CD8-positive, alpha-beta memory T cell (primary cell): ENCODE measurements around the gene SEMA3A. TPM values are rescaled to one million over a fixed set of nuclear protein-coding genes. Genes with fewer than 3 reads are reported as not detected.

ENCODE experiments used
- CTCF ChIA-PET: fragments of 350-600 bp; sonication (Branson Sonifier 250); formaldehyde crosslinking; loops from one replicate; lab custom pipeline; 2021; ENCODE audit warnings: antibody characterized with exemption; lab: Charles Lee
- POLR2A ChIA-PET: fragments of 350-600 bp; sonication (Branson Sonifier 250); formaldehyde crosslinking; loops from one replicate; lab custom pipeline; 2021; ENCODE audit warnings: antibody characterized with exemption; lab: Charles Lee
- DNase-seq, 5 donors: peaks; one replicate each; pipeline versions ENCODE4 v3.0.0 to v3.0.0-alpha.2; 2020 to 2022; ENCODE audit warnings: mixed read lengths in 1 of 5
- H3K27ac ChIP-seq: one replicate; pipeline ENCODE4 v1.7.0; 2013; ENCODE audit warnings: low read depth, mild to moderate bottlenecking, low read length, moderate library complexity
- H3K27me3 ChIP-seq: 2 replicates; pipeline ENCODE4 v1.7.0; 2013; ENCODE audit warnings: low read length, mild to moderate bottlenecking; ENCODE audit not compliant: insufficient read depth, poor library complexity, severe bottlenecking
- H3K36me3 ChIP-seq: 2 replicates; pipeline ENCODE4 v1.7.0; 2013; ENCODE audit warnings: mild to moderate bottlenecking, low read length, moderate library complexity; ENCODE audit not compliant: insufficient read depth
- H3K4me1 ChIP-seq: 2 replicates; pipeline ENCODE4 v1.7.0; 2013; ENCODE audit warnings: mild to moderate bottlenecking, low read length, moderate library complexity; ENCODE audit not compliant: insufficient read depth
- H3K4me3 ChIP-seq: 2 replicates; pipeline ENCODE4 v1.7.0; 2013; ENCODE audit warnings: mild to moderate bottlenecking, low read length
- H3K9me3 ChIP-seq: 2 replicates; pipeline ENCODE4 v1.7.0; 2013; ENCODE audit warnings: mild to moderate bottlenecking, low read length
- H3K27ac Mint-ChIP-seq, 8 donors: one replicate each; pipeline ENCODE4 v1.8.0; 2020 to 2021; ENCODE audit warnings: mixed read lengths in 8 of 8, mild to moderate bottlenecking in 6 of 8, inconsistent platforms in 3 of 8, moderate library complexity in 3 of 8
- H3K27me3 Mint-ChIP-seq, 2 donors: one replicate each; pipeline ENCODE4 v1.8.0; 2020 to 2021; ENCODE audit warnings: mixed read lengths in 2 of 2, mild to moderate bottlenecking in 1 of 2, moderate library complexity in 1 of 2
- H3K36me3 Mint-ChIP-seq, 3 donors: one replicate each; pipeline ENCODE4 v1.8.0; 2020 to 2021; ENCODE audit warnings: mixed read lengths in 3 of 3, inconsistent platforms in 1 of 3, mild to moderate bottlenecking in 1 of 3
- H3K4me1 Mint-ChIP-seq, 3 donors: one replicate each; pipeline ENCODE4 v1.8.0; 2020 to 2021; ENCODE audit warnings: mixed read lengths in 3 of 3, inconsistent platforms in 1 of 3, mild to moderate bottlenecking in 1 of 3
- H3K4me3 Mint-ChIP-seq, 7 donors: one replicate each; pipeline ENCODE4 v1.8.0; 2020 to 2021; ENCODE audit warnings: mixed read lengths in 7 of 7, mild to moderate bottlenecking in 6 of 7, moderate library complexity in 4 of 7, inconsistent platforms in 2 of 7
- H3K9me3 Mint-ChIP-seq, 5 donors: one replicate each; pipeline ENCODE4 v1.8.0; 2020 to 2022; ENCODE audit warnings: mixed read lengths in 5 of 5, mild to moderate bottlenecking in 3 of 5, moderate library complexity in 2 of 5, inconsistent platforms in 1 of 5
- polyA plus RNA-seq: library from polyadenylated mRNA; unstranded; fragments of 300-500 nt; fragmentation: Illumina TruSeq; gene quantifications from one replicate; pipeline ENCODE4 v1.2.3, GENCODE V29; 2021
- total RNA-seq, 2 experiments: library from RNA; stranded (reverse); gene quantifications; one replicate each; pipeline ENCODE4 v1.2.3, GENCODE V29; 2021

The SEMA3A gene
- total and polyA plus RNA-seq, 3 experiments from 2014 or later = not detected

DNA sequence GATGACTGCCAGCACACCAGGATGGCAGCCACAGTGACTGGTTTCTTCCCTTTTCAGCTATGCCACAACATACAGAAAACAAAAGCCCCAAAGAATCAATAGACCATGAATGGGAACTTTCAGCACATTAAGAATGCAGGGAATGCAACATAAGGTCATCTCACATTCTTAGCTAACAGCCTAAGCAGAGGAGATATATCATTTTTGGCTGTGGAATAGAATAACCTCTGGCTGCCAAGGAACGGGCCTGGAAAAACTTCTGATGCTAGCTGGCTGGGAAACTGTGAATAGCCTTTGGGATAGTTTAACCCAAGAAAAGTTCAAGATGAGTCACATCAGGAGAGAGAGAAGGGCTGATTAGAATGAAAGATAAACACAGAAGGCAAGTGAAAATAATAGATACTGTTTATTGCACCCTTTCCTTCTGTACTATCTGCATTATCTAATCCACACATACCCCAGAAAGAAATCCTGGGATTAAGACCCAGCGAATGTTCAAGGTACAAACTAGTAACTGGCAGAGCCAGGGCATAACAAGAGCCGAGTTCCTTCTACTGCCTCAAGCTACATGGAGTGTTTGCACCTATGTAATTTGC is 169.2 kb downstream of the SEMA3A start:
- Histone ChIP-seq H3K9me3 (no peaks in the 10 kb centered on the region), H3K27ac (no peak overlapping the region), H3K4me1 (no peaks in the 10 kb centered on the region), H3K4me3 (no peak overlapping the region), H3K36me3 (no peaks in the 10 kb centered on the region), H3K27me3 (no peaks in the 10 kb centered on the region)
- ChIA-PET CTCF (no interaction called here), POLR2A (no interaction called here)
- Mint-ChIP-seq H3K27ac (no peak overlapping the region), H3K27me3 (no peaks in the 10 kb centered on the region), H3K9me3 (peaks cover 2 to 13% (median 3%) of the 10 kb centered on the region in 5 donors), H3K4me3 (no peak overlapping the region), H3K36me3 (no peaks in the 10 kb centered on the region), H3K4me1 (no peaks in the 10 kb centered on the region)
- no peak for DNase-seq

DNA sequence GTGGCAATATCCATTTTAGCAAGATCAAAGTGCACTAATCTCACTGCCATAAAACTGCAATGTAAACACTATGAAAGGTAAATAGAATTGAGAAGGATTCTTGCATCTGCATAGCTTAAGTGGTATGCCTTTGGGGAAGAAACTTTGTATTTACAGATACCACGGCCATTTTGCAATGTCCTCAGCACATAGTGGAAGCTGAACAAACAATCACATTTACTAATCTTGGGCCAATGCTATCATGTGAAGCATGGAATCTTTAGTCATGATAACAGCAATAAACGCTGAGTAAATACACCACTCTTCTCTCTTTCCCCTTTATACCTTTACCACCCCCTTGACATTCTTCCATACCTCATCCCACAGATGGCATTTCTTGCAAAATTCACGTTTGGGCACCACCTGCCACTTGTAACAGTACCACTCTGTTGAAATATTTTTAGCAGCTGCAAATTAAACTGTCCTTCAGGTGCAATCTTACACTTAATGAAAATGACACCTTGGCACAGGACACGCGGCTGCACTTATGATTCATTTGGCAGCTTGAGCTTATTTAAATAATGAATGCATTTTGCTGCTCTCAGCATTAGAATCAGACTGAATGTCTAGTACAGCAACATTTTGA is 171.8 kb downstream of the SEMA3A start:
- Mint-ChIP-seq H3K4me1 (no peaks in the 10 kb centered on the region), H3K36me3 (no peaks in the 10 kb centered on the region), H3K27ac (no peak overlapping the region), H3K9me3 (peaks cover 2 to 13% (median 3%) of the 10 kb centered on the region in 5 donors), H3K27me3 (no peaks in the 10 kb centered on the region), H3K4me3 (no peak overlapping the region)
- ChIA-PET CTCF (no interaction called here), POLR2A (no interaction called here)
- no peaks in the 10 kb centered on the region for H3K4me1 ChIP-seq
- no peaks in the 10 kb centered on the region for H3K9me3 ChIP-seq
- no peaks in the 10 kb centered on the region for H3K27me3 ChIP-seq
- H3K27ac ChIP-seq = no peak overlapping the region
- H3K36me3 ChIP-seq = no peaks in the 10 kb centered on the region
- no peak overlapping the region for H3K4me3 ChIP-seq
- no peak for DNase-seq

DNA sequence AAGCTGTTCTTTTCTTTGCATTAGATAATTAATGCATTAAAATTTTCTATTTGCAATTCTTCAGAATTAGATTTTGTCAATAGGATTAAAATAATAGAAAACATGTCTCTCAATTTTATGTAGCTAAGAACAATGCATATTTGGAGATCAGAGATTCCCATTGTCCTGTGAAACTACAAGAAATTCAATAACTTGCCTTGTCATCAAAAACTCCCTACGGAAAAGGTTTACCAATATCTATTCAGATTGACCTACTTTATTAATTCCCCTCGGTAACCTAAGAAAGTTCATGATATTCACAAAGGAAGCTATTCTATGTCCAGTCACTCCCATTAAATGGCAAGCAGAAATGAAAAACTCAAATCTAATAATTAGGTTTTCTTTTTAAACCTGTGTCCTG is 172.6 kb downstream of the SEMA3A start:
- H3K27ac ChIP-seq = no peak overlapping the region
- Mint-ChIP-seq H3K9me3 (peaks cover 2 to 13% (median 3%) of the 10 kb centered on the region in 5 donors), H3K4me3 (no peak overlapping the region), H3K27ac (no peak overlapping the region), H3K27me3 (no peaks in the 10 kb centered on the region), H3K36me3 (no peaks in the 10 kb centered on the region), H3K4me1 (no peaks in the 10 kb centered on the region)
- no peaks in the 10 kb centered on the region for H3K36me3 ChIP-seq
- no peaks in the 10 kb centered on the region for H3K9me3 ChIP-seq
- POLR2A ChIA-PET = no interaction called here
- H3K4me3 ChIP-seq = no peak overlapping the region
- no peak for DNase-seq
- H3K27me3 ChIP-seq = no peaks in the 10 kb centered on the region
- H3K4me1 ChIP-seq = no peaks in the 10 kb centered on the region
- CTCF ChIA-PET = no interaction called here

DNA sequence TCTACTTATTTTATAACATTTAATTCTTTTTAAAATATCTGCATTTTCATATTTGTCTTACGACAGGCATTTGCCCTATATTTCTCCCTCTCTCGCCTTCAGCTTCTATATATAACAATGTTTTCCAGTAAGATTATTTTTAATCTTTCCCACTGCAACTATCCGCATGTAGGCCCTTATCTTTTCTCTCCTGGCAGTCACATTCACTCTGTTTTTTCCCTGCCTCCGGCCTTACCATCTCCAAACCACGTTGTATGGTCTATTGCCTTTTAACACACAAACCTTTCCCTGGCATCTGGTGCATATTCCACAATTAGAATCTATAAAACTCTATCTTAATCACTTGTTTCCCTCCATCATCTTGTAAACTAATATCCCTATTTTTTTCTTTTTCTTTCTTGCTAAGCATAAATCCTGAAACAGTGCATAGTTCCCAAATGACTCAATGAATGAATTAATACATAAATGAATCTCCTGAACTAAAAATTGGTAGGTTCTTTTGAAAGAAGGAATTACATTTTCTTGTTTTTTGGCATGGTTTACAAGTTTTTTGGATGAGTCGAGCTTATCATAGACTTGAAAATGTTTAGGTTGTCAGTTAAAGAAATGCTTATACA is 173.2 kb downstream of the SEMA3A start:
- Mint-ChIP-seq H3K4me1 (no peaks in the 10 kb centered on the region), H3K4me3 (no peak overlapping the region), H3K9me3 (peaks cover 2 to 13% (median 3%) of the 10 kb centered on the region in 5 donors), H3K27me3 (no peaks in the 10 kb centered on the region), H3K27ac (no peak overlapping the region), H3K36me3 (no peaks in the 10 kb centered on the region)
- no peak overlapping the region for H3K4me3 ChIP-seq
- H3K4me1 ChIP-seq = no peaks in the 10 kb centered on the region
- H3K36me3 ChIP-seq = no peaks in the 10 kb centered on the region
- CTCF ChIA-PET = no interaction called here
- H3K27me3 ChIP-seq = no peaks in the 10 kb centered on the region
- H3K27ac ChIP-seq = no peak overlapping the region
- H3K9me3 ChIP-seq = no peaks in the 10 kb centered on the region
- POLR2A ChIA-PET = no interaction called here
- no peak for DNase-seq

DNA sequence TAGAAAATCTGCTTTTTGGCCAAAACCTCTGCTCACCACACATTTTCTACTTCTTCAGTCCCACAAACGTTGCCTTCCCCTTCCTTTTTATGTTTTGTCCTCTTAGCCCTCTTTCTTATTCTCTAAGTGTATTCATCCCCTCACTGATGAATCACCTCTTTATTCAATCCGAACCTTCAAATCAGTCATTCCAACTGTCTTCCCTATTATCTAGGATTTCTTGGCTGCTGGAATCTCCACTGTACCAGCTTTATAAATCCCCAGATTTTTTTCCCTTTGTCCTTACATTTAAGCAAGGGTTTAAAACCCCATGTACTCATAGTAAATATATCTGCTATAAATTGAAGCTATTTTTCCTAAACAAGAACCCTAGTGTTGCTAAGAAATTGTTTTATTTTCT is 176.9 kb downstream of the SEMA3A start:
- Histone ChIP-seq H3K27me3 (no peaks in the 10 kb centered on the region), H3K4me3 (no peak overlapping the region), H3K4me1 (no peaks in the 10 kb centered on the region), H3K36me3 (no peaks in the 10 kb centered on the region), H3K27ac (no peak overlapping the region), H3K9me3 (no peaks in the 10 kb centered on the region)
- no peak overlapping the region for H3K4me3 Mint-ChIP-seq
- ChIA-PET CTCF (no interaction called here), POLR2A (no interaction called here)
- no peaks in the 10 kb centered on the region for H3K36me3 Mint-ChIP-seq
- no peaks in the 10 kb centered on the region for H3K4me1 Mint-ChIP-seq
- no peak for DNase-seq
- no peaks in the 10 kb centered on the region for H3K27me3 Mint-ChIP-seq
- peaks cover 0 to 16% (median 5%) of the 10 kb centered on the region in 5 donors for H3K9me3 Mint-ChIP-seq
- no peak overlapping the region for H3K27ac Mint-ChIP-seq

DNA sequence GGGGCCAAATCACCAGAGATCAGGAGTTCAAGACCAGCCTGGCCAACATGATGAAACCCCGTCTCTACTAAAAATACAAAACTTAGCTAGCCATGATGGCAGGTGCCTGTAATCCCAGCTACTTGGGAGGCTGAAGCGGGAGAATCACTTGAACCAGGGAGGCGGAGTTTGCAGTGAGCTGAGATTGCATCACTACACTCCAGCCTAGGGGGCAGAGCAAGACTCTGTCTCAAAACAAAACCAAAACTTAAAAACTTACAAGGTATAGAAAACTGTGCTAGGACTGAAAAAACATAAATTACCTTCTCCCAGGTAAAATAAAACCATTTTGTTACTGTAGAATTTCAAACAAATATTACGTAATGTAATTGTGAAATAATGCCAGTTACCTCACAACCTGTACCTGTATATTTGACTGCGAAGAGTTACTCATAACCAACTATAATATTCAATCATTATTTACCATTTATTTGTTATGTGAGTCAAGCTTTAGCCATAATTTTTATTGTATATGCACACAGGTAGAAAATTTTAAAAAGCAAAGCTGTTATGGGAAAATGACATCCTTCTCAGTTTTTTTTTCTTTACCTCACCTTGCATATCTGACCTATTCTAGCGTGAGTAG is 180.9 kb downstream of the SEMA3A start:
- Mint-ChIP-seq H3K36me3 (no peaks in the 10 kb centered on the region), H3K27me3 (no peaks in the 10 kb centered on the region), H3K9me3 (peaks cover 0 to 14% (median 2%) of the 10 kb centered on the region in 5 donors), H3K4me3 (no peak overlapping the region), H3K27ac (no peak overlapping the region), H3K4me1 (no peaks in the 10 kb centered on the region)
- H3K9me3 ChIP-seq = no peaks in the 10 kb centered on the region
- CTCF ChIA-PET = no interaction called here
- H3K27ac ChIP-seq = no peak overlapping the region
- H3K27me3 ChIP-seq = no peaks in the 10 kb centered on the region
- no peak for DNase-seq
- no peaks in the 10 kb centered on the region for H3K36me3 ChIP-seq
- H3K4me1 ChIP-seq = no peaks in the 10 kb centered on the region
- no peak overlapping the region for H3K4me3 ChIP-seq
- POLR2A ChIA-PET = no interaction called here

DNA sequence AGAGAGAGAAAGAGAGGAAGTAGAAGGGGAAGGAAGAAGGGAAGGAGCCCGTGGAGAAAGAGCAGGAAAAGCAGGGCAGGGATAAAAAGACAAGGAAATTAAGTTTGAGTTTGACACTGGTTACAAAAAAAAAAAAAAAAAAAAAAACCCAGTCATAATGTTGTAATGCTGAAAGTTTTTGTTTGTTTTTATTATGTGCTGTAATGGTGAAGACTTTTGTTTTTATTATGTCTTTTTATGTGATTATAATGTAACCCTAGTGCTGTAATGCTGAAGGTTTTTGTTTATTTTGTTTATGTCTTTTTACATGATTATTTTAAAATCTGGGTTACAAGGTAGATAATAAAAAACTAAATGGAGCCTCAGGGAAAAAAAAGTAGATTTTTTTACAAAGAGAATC is 184.8 kb downstream of the SEMA3A start:
- H3K4me1 ChIP-seq = no peaks in the 10 kb centered on the region
- H3K27ac ChIP-seq = no peak overlapping the region
- Mint-ChIP-seq H3K36me3 (no peaks in the 10 kb centered on the region), H3K4me1 (no peaks in the 10 kb centered on the region), H3K27me3 (no peaks in the 10 kb centered on the region), H3K9me3 (peaks cover 0 to 14% (median 2%) of the 10 kb centered on the region in 5 donors), H3K27ac (no peak overlapping the region), H3K4me3 (no peak overlapping the region)
- H3K9me3 ChIP-seq = no peaks in the 10 kb centered on the region
- CTCF ChIA-PET = no interaction called here
- H3K36me3 ChIP-seq = no peaks in the 10 kb centered on the region
- H3K27me3 ChIP-seq = no peaks in the 10 kb centered on the region
- no peak overlapping the region for H3K4me3 ChIP-seq
- DNase-seq = no peak
- POLR2A ChIA-PET = no interaction called here

DNA sequence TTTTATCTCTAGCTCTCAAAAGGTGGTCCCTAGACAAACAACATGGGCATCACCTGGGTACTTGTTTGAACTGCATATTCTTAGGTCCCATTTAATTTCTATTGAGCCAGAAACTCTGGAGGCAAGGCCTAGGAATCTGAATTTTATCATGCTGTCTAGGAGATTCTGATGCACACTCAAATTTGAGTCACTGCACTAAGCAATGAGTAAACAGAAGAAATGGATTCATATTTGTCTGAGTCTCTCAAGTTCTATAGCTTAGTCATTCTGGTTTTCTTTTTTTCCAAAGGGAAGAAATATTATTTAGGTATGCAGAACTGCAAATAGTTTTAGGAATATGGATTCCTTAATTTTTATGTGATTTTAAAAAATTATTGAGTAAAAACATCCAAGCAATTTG is 185.5 kb downstream of the SEMA3A start:
- no peak for DNase-seq
- H3K4me1 Mint-ChIP-seq = no peaks in the 10 kb centered on the region
- Histone ChIP-seq H3K27me3 (no peaks in the 10 kb centered on the region), H3K27ac (no peak overlapping the region), H3K4me1 (no peaks in the 10 kb centered on the region), H3K36me3 (no peaks in the 10 kb centered on the region), H3K9me3 (no peaks in the 10 kb centered on the region), H3K4me3 (no peak overlapping the region)
- CTCF ChIA-PET = no interaction called here
- H3K9me3 Mint-ChIP-seq = peaks cover 0 to 13% (median 2%) of the 10 kb centered on the region in 5 donors
- no peaks in the 10 kb centered on the region for H3K27me3 Mint-ChIP-seq
- no peak overlapping the region for H3K27ac Mint-ChIP-seq
- no peak overlapping the region for H3K4me3 Mint-ChIP-seq
- POLR2A ChIA-PET = no interaction called here
- H3K36me3 Mint-ChIP-seq = no peaks in the 10 kb centered on the region
